ENCODE data around the gene USP7.

GRCh38 chr16:9008601-9009260, 45.0 kb upstream of the USP7 start:
- TF ChIP-seq, protein P1, sequence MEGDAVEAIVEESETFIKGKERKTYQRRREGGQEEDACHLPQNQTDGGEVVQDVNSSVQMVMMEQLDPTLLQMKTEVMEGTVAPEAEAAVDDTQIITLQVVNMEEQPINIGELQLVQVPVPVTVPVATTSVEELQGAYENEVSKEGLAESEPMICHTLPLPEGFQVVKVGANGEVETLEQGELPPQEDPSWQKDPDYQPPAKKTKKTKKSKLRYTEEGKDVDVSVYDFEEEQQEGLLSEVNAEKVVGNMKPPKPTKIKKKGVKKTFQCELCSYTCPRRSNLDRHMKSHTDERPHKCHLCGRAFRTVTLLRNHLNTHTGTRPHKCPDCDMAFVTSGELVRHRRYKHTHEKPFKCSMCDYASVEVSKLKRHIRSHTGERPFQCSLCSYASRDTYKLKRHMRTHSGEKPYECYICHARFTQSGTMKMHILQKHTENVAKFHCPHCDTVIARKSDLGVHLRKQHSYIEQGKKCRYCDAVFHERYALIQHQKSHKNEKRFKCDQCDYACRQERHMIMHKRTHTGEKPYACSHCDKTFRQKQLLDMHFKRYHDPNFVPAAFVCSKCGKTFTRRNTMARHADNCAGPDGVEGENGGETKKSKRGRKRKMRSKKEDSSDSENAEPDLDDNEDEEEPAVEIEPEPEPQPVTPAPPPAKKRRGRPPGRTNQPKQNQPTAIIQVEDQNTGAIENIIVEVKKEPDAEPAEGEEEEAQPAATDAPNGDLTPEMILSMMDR (IDR thresholded peaks at IDR 0.05 in 2 of 3, conservative IDR thresholded peaks at IDR 0.05 in 1 of 3; ENCODE audit: control insufficient read depth in 2 of 3, extremely low read depth in 1 of 3, insufficient read depth in 1 of 3, low read depth in 3 of 3, low read length in 3 of 3) = peak; percentile 83 to 97 (median 89)
- TF ChIP-seq TCF7 (IDR thresholded peaks at IDR 0.05; ENCODE audit: borderline replicate concordance) = no peak
- no peak for TF ChIP-seq CEBPB (IDR thresholded peaks at IDR 0.05; ENCODE audit: borderline replicate concordance in 1 of 2, low read depth in 2 of 2, low read length in 2 of 2)
- 0 out of 2 replicates have a peak, but pooled peaks have one; percentile 33 for TF ChIP-seq TCF12 (IDR thresholded peaks at IDR 0.05; ENCODE audit: low read depth, low read length)
- TF ChIP-seq EZH2 (IDR thresholded peaks at IDR 0.05; ENCODE audit: borderline replicate concordance, control insufficient read depth, low read depth, low read length) = no peak
- peak; percentile 48; the same call in 1 of the 2 replicates for TF ChIP-seq SMARCA5 (IDR thresholded peaks at IDR 0.05)
- no peak for TF ChIP-seq POLR2A (IDR thresholded peaks at IDR 0.05; ENCODE audit: low read depth, low read length)
- no peak for TF ChIP-seq ZNF274 (IDR thresholded peaks at IDR 0.05; ENCODE audit: insufficient read depth, insufficient read length)
- TF ChIP-seq WRNIP1 (IDR thresholded peaks at IDR 0.05; ENCODE audit: borderline replicate concordance, low read depth, low read length) = no peak
- TF ChIP-seq TAF1 (IDR thresholded peaks at IDR 0.05; ENCODE audit: borderline replicate concordance, low read depth, low read length) = no peak
- TF ChIP-seq HCFC1 (IDR thresholded peaks at IDR 0.05; ENCODE audit: low read length) = no peak
- TF ChIP-seq CREM (IDR thresholded peaks at IDR 0.05; ENCODE audit: low read depth) = no peak
- no peak for TF ChIP-seq EP300 (IDR thresholded peaks at IDR 0.05; ENCODE audit: borderline replicate concordance in 1 of 2, control insufficient read depth in 1 of 2, low read depth in 2 of 2, low read length in 2 of 2)

Measured in GM12878 (cell line).